AG09319 (cell line): Measurements from ENCODE around the gene CMKLR1.

Experiments used
- DNase-seq: peaks from one replicate; pipeline ENCODE4 v3.0.0-alpha.2; 2010; ENCODE audit warnings: low read depth; ENCODE audit errors: extremely low read depth
- CTCF ChIP-seq: IDR thresholded peaks from 2 replicates; pipeline ENCODE4 v1.5.1; 2011; ENCODE audit warnings: low read depth, mild to moderate bottlenecking, inconsistent platforms, low read length, moderate library complexity

Gene CMKLR1

DNA sequence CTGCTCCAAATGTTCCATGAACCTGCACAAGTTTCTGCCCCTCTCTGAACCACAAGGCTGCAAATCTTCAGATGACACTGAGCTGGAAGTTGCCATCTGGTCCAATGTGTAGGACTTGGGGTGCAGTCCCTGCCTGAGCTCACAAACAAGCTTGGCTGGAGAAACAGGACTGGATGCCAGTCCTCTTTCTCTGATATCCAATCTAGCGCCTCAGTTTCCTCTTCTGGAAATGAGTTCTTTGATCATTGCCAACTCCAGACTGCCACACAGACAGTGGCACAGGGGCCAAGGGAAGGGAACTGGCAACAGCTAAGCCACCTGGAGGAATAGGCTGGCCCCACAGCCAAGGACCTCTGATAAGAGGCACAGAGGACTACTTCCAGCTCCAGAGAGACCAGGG is 15.5 kb downstream of the CMKLR1 start:
- TF ChIP-seq CTCF = no peak
- no peak for DNase-seq

DNA sequence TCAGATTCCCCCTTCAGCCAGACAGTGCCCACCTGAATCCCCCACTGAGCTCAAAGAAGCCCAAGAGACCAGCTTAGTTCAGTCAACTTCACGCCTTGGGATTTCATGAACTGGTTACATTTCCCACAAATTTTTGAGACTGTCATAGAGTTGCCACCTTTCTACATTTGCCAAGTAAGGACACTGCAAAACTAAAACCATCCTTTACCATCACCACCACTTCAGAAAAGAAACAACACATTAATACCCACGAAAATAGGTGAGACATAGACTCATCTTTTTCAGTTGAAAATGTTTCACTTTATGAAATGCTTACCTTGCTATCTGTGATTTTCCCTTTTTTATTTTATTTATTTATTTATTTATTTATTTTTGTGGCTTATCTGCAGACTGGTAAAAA is 16.1 kb downstream of the CMKLR1 start:
- TF ChIP-seq CTCF = no peak
- no peak for DNase-seq

DNA sequence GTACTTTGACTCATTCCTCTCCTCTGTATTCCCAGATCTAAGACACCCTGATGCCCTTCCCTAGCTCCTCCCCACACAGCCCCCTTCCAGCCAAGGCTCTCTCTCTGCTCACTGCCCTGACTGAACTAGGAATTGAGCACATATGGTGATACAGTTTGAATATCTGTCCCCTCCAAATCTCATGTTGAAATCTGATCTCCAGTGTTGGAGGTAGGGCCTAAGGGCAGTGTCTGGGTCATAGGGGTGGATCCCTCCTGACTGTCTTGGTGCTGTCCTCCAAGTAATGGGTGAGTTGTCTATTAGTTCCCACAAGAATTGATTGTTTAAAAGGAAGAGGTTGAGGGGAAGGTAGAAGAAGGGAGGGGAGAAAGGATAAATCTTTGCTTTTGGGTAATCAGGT is 17.4 kb downstream of the CMKLR1 start:
- no peak for TF ChIP-seq CTCF
- DNase-seq = no peak

DNA sequence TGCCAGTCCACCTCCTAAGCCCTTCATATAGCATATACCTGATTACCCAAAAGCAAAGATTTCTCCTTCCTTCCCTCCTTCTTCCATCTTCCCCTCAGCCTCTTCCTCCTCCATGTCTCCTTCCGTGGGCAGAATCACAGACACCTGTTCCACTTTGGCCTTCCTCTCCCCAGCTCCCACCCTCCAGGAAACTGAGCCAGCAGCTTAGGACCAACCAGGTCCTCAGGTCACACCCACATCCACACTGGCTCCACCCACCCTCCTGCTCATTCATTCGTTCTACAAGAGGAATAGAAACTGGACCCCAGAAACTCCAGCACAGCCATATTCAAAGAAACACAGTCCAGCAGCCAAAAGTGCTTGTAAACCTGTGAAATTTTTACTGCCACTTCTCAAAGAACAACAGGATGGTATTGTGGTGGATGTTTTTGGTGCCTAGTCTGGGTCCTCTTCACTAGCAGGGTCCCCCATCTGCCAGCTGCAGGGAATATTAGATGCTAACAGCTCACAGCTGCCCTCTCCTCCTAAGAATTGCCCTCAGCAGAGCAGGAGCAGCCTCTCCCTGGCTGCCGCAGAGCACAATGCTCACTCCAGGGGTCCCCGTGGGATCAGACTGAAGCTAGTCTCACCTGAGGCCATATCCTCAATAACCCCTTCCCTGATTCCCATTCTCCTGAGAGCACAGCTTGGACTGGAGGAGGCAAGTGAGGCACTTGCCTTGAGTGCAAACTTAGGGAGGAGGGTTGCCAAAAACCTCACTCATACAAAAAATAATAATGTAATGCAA is 18.4 kb downstream of the CMKLR1 start:
- TF ChIP-seq CTCF = no peak; the same call in 1 of the 2 replicates
- DNase-seq = no peak

GRCh38 chr12:108319277-108320234 is 19.6 kb downstream of the CMKLR1 start:
- DNase-seq = no peak
- TF ChIP-seq CTCF = no peak

- no peak for DNase-seq
- TF ChIP-seq CTCF = no peak
Measured at GRCh38 chr12:108318472-108319275, 20.4 kb downstream of the CMKLR1 start.
